ENCODE results near the gene GJA3. TPM values are rescaled to one million over a fixed set of nuclear protein-coding genes. Genes with fewer than 3 reads are reported as not detected.

Gene GJA3
- total RNA-seq, 1 experiment from 2014 or later, result 0.15 TPM

DNA sequence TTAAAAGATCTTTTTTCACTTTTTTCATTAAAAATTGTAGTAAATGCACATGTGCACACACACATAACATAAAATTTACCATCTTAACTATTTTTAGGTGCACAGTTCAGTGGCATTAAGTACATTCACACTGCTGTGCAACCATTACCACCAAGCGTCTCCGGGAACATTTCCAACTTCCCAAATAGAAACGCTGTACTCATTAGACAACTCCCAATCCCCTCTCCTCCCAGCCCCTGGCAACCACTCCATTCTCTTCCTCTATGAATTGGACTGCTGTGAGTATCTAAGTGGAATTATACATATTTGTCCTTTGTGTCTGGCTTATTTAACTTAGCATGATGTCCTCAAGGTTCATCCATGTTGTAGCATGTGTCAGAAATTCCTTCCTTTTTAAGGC lies 20.3 kb upstream of the GJA3 start:
- Histone ChIP-seq H3K4me2 (no peak overlapping the region), H3K27me3 (ENCODE audit: insufficient read depth, low read depth) (no peaks in the 10 kb centered on the region), H3K36me3 (ENCODE audit: low read depth) (no peaks in the 10 kb centered on the region), H4K20me1 (ENCODE audit: insufficient read depth) (no peaks in the 10 kb centered on the region), H3K9me2 (ENCODE audit: insufficient read depth) (no peaks in the 10 kb centered on the region), H3K9me3 (ENCODE audit: insufficient read depth, low read depth) (no peaks in the 10 kb centered on the region), H3F3A (ENCODE audit: insufficient read depth, low read depth) (no peaks in the 10 kb centered on the region), H3K4me3 (no peak overlapping the region), H3K27ac (no peak overlapping the region), H2AFZ (no peak overlapping the region), H3K79me2 (ENCODE audit: low read depth) (no peaks in the 10 kb centered on the region), H3K4me1 (replicated peaks; ENCODE audit: insufficient read depth) (no peaks in the 10 kb centered on the region)
- BruUV-seq (replicated peaks), result no TSS peak
- ChIA-PET POLR2A (ENCODE audit: unreplicated experiment) (interaction anchor here (0.7 kb wide), 1 partner anchor 291 kb away, joined by 5 read pairs; no protein-coding TSS in a partner anchor), CTCF (no interaction called here)
- TF ChIP-seq CTCF (conservative IDR thresholded peaks at IDR 0.05), result no peak
- TF ChIP-seq EZH2 (IDR thresholded peaks at IDR 0.05; ENCODE audit: low read depth), result no peak
- no peak for DNase-seq
- intact Hi-C loops (cut with micrococcal nuclease; ENCODE audit: unreplicated experiment), result no loop called here

DNA sequence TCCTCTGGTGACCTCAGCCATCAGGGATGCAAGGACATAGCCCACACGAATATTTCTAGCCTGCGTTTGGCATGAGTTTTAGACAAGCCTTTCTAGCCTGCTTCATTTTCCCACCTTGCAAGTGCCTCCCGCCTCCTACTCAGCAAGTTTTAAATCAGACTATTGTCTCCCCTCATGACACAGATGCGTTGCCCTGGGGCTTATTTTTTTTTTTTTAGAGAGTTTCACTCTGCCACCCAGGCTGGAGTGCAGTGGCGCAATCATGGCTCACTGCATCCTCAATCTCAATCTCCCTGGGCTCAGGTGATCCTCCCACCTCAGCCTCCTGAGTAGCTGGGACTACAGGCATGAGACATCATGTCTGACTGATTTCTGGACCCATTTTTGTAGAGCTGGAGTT lies 17.3 kb upstream of the GJA3 start:
- Histone ChIP-seq H3K79me2 (ENCODE audit: low read depth) (no peaks in the 10 kb centered on the region), H3K4me3 (no peak overlapping the region), H3K27me3 (ENCODE audit: insufficient read depth, low read depth) (no peaks in the 10 kb centered on the region), H3K36me3 (ENCODE audit: low read depth) (no peaks in the 10 kb centered on the region), H3K9me2 (ENCODE audit: insufficient read depth) (no peaks in the 10 kb centered on the region), H2AFZ (no peak overlapping the region), H3K27ac (no peak overlapping the region), H4K20me1 (ENCODE audit: insufficient read depth) (no peaks in the 10 kb centered on the region), H3K9me3 (ENCODE audit: insufficient read depth, low read depth) (no peaks in the 10 kb centered on the region), H3K4me1 (replicated peaks; ENCODE audit: insufficient read depth) (peaks cover 20% of the 10 kb centered on the region), H3F3A (ENCODE audit: insufficient read depth, low read depth) (peaks cover 11% of the 10 kb centered on the region; the same call in 1 of the 2 replicates), H3K4me2 (no peak overlapping the region)
- BruUV-seq (replicated peaks), result no TSS peak
- CTCF ChIA-PET, result no interaction called here
- TF ChIP-seq EZH2 (IDR thresholded peaks at IDR 0.05; ENCODE audit: low read depth) (no peak), CTCF (conservative IDR thresholded peaks at IDR 0.05) (no peak)
- intact Hi-C loops (cut with micrococcal nuclease; ENCODE audit: unreplicated experiment), result no loop called here
- no peak for DNase-seq
- POLR2A ChIA-PET (ENCODE audit: unreplicated experiment), result no interaction called here

DNA sequence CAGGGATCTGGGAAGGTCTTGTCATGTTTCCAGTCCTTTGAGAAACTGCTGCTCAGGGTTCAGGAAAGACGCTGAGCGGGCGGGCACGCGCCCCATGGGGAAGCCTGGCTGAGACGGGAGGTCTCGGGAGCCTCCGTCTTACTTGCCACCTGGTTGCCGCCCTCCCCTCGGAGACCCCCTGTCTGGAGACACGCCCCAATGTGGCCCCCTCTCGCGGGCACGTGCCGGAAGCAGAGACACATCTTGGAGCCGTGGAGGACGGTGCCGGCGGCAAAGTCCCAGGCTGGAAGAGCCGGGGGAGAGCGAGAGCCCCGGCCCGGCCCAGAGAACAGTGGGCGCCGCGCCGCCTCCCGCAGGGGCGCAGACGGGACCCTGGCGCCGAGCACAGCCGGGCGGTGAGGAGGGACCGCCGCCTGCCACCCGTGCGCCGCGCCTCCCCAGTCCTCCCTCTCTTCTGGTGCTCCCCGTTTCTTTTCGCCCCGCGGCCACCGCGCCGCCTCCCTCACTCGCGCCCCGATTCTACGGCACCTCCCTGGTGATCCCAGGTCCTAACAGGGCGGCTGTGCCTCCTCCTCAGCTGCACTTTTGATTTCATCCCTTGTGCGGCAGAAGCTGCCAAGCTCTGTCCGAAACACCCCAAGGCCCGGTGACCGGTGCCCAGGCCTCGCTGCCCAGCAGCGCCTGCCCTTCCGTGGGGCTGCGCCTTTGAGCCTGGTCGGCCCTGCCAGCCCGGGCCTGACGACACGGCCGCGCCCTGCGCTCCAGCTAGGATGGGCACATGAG lies 16.4 kb upstream of the GJA3 start:
- ChIA-PET CTCF (no interaction called here), POLR2A (ENCODE audit: unreplicated experiment) (no interaction called here)
- peaks cover 20% of the 10 kb centered on the region for H3K4me1 ChIP-seq (replicated peaks; ENCODE audit: insufficient read depth)
- no peak overlapping the region for H3K4me3 ChIP-seq
- no TSS peak for BruUV-seq (replicated peaks)
- no peaks in the 10 kb centered on the region for H3K79me2 ChIP-seq (ENCODE audit: low read depth)
- no peaks in the 10 kb centered on the region for H4K20me1 ChIP-seq (ENCODE audit: insufficient read depth)
- no peak overlapping the region for H3K27ac ChIP-seq
- no peaks in the 10 kb centered on the region for H3K9me3 ChIP-seq (ENCODE audit: insufficient read depth, low read depth)
- peaks cover 11% of the 10 kb centered on the region; the same call in 1 of the 2 replicates for H3F3A ChIP-seq (ENCODE audit: insufficient read depth, low read depth)
- no peak for DNase-seq
- TF ChIP-seq CTCF (conservative IDR thresholded peaks at IDR 0.05), result no peak
- no peak for TF ChIP-seq EZH2 (IDR thresholded peaks at IDR 0.05; ENCODE audit: low read depth)
- H3K27me3 ChIP-seq (ENCODE audit: insufficient read depth, low read depth), result no peaks in the 10 kb centered on the region
- H3K36me3 ChIP-seq (ENCODE audit: low read depth), result no peaks in the 10 kb centered on the region
- intact Hi-C loops (cut with micrococcal nuclease; ENCODE audit: unreplicated experiment), result no loop called here
- H2AFZ ChIP-seq, result no peak overlapping the region
- H3K4me2 ChIP-seq, result no peak overlapping the region
- no peaks in the 10 kb centered on the region for H3K9me2 ChIP-seq (ENCODE audit: insufficient read depth)

Measured in PC-9 (cell line).